CD1c-positive myeloid dendritic cell (primary cell): ENCODE results near the gene GATA5.

ENCODE experiments used
- DNase-seq: peaks from one replicate; pipeline ENCODE4 v3.0.0-alpha.2; 2016; ENCODE audit errors: extremely low spot score

GATA5 gene

GRCh38 chr20:62472941-62473585, 2.7 kb downstream of the GATA5 start:
- DNase-seq = no peak

- no peak for DNase-seq
These were observed 3.5 kb downstream of the GATA5 start for GRCh38 chr20:62472138-62472940.

- DNase-seq = no peak
These were observed 5.3 kb downstream of the GATA5 start for GRCh38 chr20:62470459-62470858.

- no peak for DNase-seq
These were observed 5.8 kb downstream of the GATA5 start for GRCh38 chr20:62470001-62470400.

GRCh38 chr20:62469352-62469751, 6.4 kb downstream of the GATA5 start:
- no peak for DNase-seq

- DNase-seq = no peak
These were observed 8.8 kb downstream of the GATA5 start for GRCh38 chr20:62466806-62467537.

GRCh38 chr20:62466072-62466760, 9.6 kb downstream of the GATA5 start:
- no peak for DNase-seq

- DNase-seq = no peak
These were observed 10.8 kb downstream of the GATA5 start for GRCh38 chr20:62464990-62465389.

- DNase-seq = no peak
These were observed 11.4 kb downstream of the GATA5 start for GRCh38 chr20:62464425-62464770.

GRCh38 chr20:62463651-62464424, 12.0 kb downstream of the GATA5 start:
- DNase-seq = no peak

GRCh38 chr20:62462976-62463592, 12.7 kb downstream of the GATA5 start:
- no peak for DNase-seq

GRCh38 chr20:62461834-62462233, 14.0 kb downstream of the GATA5 start:
- DNase-seq = no peak

- DNase-seq = no peak
These were observed 14.6 kb downstream of the GATA5 start for GRCh38 chr20:62461157-62461556.

- DNase-seq = no peak
These were observed 15.1 kb downstream of the GATA5 start for GRCh38 chr20:62460678-62461077.

- DNase-seq = no peak
These were observed 16.3 kb downstream of the GATA5 start for GRCh38 chr20:62459488-62459887.

GRCh38 chr20:62458275-62459251, 17.2 kb downstream of the GATA5 start:
- DNase-seq = no peak

- no peak for DNase-seq
These were observed 18.0 kb downstream of the GATA5 start for GRCh38 chr20:62457831-62458230.

- DNase-seq = no peak
These were observed 18.7 kb downstream of the GATA5 start for GRCh38 chr20:62457098-62457497.

GRCh38 chr20:62455929-62456328, 19.9 kb downstream of the GATA5 start:
- no peak for DNase-seq
